Occipital lobe (tissue), 2 donors: ENCODE results near the gene PRB4. TPM values are rescaled to one million over a fixed set of nuclear protein-coding genes. Genes with fewer than 3 reads are reported as not detected.
"Not testable (repeated sequence)": the region's sequence is repeated elsewhere in the genome, so short reads cannot be mapped to it uniquely, and the experiment has no call there.

ENCODE experiments used
- DNase-seq: peaks from one replicate; lab custom pipeline; 2025; lab: John Stamatoyannopoulos, UW
- total RNA-seq: library from RNA; depleted of rRNA; stranded (reverse); fragments of >200 nt; gene quantifications from one replicate; pipeline ENCODE4 v1.2.3, GENCODE V29; 2014

The PRB4 gene
- not detected for total RNA-seq

- DNase-seq: no peak
Observed at GRCh38 chr12:11310336-11310735, at the start of gene PRB4. Gene PRB4, minus strand, starts transcription at chr12:11310436. Its CDS starts 38 bp downstream, at chr12:11310398.

- DNase-seq: not testable (repeated sequence)
Observed at GRCh38 chr12:11351736-11352135, 41.5 kb upstream of the PRB4 start.

GRCh38 chr12:11348439-11348838, 38.2 kb upstream of the PRB4 start:
- no peak for DNase-seq

- no peak for DNase-seq
Observed at GRCh38 chr12:11347810-11348209, 37.6 kb upstream of the PRB4 start.

- DNase-seq: no peak
Observed at GRCh38 chr12:11344500-11344899, 34.3 kb upstream of the PRB4 start.

- no peak for DNase-seq
Observed at GRCh38 chr12:11324426-11324825, 14.2 kb upstream of the PRB4 start.

- DNase-seq: no peak
Observed at GRCh38 chr12:11321980-11322379, 11.7 kb upstream of the PRB4 start.

GRCh38 chr12:11307143-11307542, 3.1 kb downstream of the PRB4 start:
- no peak for DNase-seq

GRCh38 chr12:11273449-11273848, 36.8 kb downstream of the PRB4 start:
- no peak for DNase-seq

- no peak for DNase-seq
Observed at GRCh38 chr12:11269607-11270006, 40.6 kb downstream of the PRB4 start, which contains the start of gene PRB3. Gene PRB3, minus strand, starts transcription at chr12:11269707. Its CDS starts 38 bp downstream, at chr12:11269669.

GRCh38 chr12:11264501-11264900, 45.7 kb downstream of the PRB4 start:
- DNase-seq: no peak

Other genes with a start within 250 kb of the PRB4 start
- gene TAS2R46, start 248.1 kb downstream of the PRB4 start, total RNA-seq: 12.3 TPM
- gene TAS2R43, start 218.1 kb downstream of the PRB4 start, total RNA-seq: 13.6 TPM
- 22.1 TPM for gene TAS2R30, start 175.8 kb downstream of the PRB4 start, total RNA-seq
- gene SMIM10L1, start 139.2 kb downstream of the PRB4 start, total RNA-seq: 13.7 TPM
- not detected for gene TAS2R42, start 123.5 kb downstream of the PRB4 start, total RNA-seq
- not detected for gene PRB3, start 40.7 kb downstream of the PRB4 start, total RNA-seq
- gene PRB2, start 85.1 kb upstream of the PRB4 start, total RNA-seq: not detected